LHCN-M2 (cell line): ENCODE results near the gene TGM1. TPM values are rescaled to one million over a fixed set of nuclear protein-coding genes. Genes with fewer than 3 reads are reported as not detected.

Experiments used
- DNase-seq: peaks from one replicate; pipeline ENCODE4 v3.0.0-alpha.2; 2012; ENCODE audit warnings: low read depth
- total RNA-seq: library from RNA; depleted of rRNA; stranded (reverse); fragments of >200 nt; gene quantifications from 2 replicates; pipeline ENCODE4 v1.2.3, GENCODE V29; 2014

TGM1 gene
- total RNA-seq, 1 experiment from 2014 or later = 2.5 TPM

- DNase-seq = peak; percentile 78
Observed at GRCh38 chr14:24271134-24271833, 8.3 kb upstream of the TGM1 start, which contains the start of gene RABGGTA. RABGGTA (minus strand) TSS chr14:24271597; CDS start chr14:24271115, 482 bp downstream.

DNA sequence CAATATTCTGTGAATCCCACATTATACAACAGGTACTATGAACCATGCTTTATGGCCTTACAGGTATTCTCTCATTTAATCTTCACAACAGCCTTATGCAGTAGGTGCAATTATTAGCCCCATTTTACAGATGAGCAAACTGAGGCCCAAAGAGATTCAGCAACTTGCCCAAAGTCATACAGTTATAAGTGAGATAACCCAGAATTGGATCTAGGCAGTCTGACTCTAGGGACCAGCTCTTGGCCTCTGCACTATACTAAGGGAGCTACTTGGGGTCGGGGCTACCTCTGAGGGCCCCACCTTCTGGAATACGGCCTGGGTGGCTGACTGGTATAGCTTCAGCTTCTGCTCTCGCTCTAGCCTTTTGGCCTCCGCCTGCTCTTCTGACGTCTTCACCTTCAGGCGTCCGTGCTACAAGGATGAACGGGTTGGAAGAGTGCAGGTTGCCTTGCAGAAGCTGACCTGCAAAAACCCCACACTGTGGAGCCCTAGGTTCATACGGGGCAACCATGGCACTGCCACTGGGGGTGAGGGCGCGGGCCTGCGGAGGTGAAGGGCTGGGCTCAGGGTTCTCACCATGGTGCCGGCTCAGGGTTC, 7.7 kb upstream of the TGM1 start:
- DNase-seq = no peak

DNA sequence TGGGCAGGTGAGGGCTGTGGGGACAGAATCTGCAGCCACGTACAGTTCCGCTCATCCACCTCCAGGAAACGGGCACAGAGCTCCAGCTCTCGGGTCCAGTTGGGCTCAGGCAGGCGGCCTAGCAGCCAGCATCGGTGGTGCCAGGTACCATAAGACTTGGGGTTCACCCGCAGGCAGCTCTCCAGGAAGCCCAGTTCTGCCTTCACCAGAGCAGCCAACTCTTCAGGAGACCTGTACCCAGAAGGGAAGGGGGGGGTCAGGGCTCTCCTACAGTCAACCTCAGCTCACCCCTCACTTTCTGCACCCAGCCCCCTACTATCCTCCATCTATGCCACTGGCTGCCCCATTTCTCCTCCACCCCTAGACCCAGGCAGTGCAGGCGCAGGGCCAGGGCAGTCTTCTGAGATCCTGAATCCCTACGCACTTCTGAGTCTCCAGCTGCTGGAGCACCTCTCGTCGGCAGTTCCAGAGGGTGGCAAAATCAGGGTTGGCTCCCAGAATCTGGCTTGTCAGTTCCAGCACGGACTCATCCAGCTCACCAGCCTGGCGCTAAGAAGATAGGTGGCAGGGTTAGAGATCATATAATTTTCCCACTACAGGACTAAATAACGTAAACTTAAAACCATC, 7.0 kb upstream of the TGM1 start:
- DNase-seq = no peak

GRCh38 chr14:24269368-24269767, 6.4 kb upstream of the TGM1 start:
- no peak for DNase-seq

DNA sequence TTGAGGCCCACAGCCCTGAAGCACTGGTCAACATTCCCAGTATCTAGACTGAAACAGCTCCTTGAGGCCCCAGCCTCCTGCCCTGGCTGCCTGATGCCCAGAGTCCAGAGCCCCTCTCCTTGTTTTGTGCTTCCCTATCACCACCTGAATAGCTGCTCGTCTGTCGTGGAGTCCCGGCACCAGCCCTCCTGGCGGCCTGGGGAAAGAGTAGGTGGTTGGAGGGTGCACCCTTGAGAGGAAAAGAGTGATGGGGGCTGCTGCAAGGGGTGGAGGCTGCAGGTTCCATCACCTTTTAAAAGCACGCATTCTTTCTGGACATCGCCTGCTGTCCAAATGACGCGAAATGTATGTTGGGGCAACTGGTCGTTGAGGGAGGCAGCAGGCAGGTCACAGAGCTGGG, 5.2 kb upstream of the TGM1 start:
- DNase-seq = no peak

DNA sequence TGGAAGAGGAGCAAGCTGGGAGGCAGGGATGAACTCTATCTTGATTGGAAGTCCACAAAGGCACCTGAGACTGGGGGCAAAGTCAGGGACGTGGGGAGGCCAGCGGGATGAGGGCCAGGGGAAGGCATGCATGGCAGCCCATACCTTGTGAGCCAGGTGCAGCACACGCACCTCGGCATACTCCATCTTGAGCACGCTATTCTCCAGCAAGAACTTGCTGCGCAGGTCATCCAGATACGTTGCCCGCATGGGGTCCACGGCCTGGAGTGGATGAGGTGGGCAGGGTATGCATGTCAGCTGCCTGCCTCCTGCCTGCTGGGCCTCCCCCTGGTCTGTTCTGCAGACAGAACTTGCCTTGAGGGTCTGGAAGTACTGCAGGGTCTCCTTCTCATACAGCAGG, 4.5 kb upstream of the TGM1 start:
- no peak for DNase-seq

DNA sequence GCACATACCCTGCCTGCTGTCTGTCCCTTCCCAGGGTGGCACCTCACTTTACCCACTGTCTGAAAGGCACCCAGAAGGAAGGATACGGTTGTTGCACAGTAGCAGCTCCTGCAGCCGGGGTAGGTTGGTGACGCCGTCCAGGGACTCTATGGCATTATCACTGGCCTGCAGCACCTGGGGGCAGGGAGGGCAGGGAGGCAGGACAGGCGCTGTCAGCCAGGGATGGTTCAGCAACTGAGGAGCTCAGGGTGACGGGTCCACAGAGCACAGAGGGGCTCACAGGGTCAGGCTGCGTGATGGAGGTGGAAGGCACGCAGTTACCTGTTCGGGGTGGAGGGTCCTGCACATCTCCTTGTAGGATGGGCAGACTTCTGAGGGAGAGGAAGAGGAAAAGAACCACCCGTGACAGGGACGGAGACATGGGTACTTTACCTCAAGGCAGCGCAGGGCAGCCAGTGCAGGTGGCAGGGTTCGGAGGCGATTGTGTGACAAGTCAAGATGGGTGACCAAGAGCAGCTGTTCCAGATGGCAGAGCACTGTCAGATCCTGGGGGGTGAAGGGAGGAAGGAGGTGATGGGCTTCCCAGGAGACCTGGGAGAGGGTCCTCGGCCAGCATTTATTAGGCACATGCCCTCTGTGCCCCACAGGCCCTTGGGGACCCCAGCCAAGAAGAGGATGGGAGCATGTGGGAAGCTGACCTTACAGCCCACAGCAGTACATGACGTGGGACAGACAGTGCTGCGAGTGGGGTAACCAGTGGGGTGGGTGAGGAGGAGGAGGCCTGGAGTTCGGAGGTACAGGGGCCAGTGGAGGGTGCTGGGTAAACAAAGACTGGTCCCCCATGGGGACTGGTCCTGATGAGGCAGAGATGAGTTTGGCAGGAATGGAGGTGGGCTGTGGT, 3.6 kb upstream of the TGM1 start:
- DNase-seq = no peak

- DNase-seq = no peak
Observed at GRCh38 chr14:24264298-24264697, 1.3 kb upstream of the TGM1 start.

DNA sequence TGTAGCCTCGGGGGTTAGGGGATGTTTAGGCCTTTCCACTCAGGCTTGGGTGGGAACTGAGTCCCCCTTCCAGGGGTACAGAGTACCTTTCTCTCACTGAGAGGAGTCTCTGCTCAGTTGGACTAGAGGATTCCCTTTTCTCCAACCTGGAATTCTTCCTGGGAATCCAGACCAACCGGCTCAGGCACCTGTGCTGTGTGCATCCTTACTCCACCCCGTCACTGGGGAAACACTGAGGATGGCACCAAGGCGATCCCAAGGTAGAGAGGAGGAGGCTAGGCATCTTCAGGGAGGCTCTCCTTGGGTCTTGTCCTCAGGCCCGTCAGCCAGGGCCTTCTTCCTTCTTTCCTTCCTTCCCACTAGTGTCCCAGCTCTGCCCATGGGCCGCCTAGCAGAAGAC, 871 bp upstream of the TGM1 start:
- DNase-seq = no peak

GRCh38 chr14:24261969-24262327, 1.0 kb downstream of the TGM1 start:
- DNase-seq = no peak

GRCh38 chr14:24261256-24261968, 1.6 kb downstream of the TGM1 start:
- no peak for DNase-seq

DNA sequence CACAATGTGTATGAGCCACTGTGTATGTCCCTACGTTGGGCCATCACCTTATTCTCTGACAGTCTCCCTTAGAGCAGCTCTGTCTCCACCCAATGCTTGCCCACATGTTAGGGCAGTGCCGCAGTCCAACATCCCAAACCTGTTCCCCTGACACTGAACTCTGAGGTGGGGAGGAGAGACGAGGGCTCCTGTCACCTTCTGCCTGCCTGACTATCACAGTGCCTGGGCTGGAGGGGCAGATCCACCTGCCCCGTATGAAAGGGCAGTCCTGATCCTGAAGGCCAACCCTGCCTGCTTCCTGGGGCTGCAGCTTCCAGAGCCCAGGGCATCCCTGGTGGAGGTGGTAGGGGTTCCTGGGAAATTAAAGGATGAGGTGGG, 2.2 kb downstream of the TGM1 start:
- DNase-seq = no peak

DNA sequence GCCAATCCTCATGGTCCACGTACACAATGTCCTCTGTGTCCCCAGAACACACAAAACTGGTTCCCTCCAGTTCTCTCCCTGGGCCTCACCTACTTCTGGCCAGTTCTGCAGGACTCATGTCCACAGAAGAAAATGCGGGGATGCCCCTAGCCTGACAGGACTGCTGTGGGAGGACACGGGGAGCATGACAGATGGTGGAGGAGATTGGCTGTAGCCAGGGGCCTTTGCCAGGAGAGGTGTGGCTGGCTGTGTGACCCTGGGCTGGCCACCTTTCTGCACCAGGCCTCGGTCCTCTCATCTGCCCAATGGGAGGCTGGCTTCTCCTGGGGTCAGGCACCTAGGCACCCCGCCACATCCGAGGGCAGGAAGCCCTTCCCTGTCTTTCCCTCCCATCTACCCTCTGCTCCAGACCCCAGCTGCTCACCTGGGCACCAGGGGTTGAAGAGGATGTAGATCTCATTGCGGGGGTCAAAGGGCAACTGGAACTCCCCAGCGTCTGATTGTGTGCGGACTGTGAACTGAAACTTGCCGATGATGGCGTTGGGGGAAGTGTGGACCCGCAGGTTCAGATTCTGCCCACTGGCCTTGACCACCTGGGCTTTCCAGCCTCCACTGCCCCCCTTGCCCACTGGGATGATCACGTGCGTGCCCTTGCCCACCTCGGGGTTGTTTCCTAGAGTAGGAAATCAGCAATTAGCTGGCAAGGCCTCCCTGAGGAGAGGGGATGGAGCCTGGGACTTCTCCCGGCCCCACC, 2.8 kb downstream of the TGM1 start:
- no peak for DNase-seq

DNA sequence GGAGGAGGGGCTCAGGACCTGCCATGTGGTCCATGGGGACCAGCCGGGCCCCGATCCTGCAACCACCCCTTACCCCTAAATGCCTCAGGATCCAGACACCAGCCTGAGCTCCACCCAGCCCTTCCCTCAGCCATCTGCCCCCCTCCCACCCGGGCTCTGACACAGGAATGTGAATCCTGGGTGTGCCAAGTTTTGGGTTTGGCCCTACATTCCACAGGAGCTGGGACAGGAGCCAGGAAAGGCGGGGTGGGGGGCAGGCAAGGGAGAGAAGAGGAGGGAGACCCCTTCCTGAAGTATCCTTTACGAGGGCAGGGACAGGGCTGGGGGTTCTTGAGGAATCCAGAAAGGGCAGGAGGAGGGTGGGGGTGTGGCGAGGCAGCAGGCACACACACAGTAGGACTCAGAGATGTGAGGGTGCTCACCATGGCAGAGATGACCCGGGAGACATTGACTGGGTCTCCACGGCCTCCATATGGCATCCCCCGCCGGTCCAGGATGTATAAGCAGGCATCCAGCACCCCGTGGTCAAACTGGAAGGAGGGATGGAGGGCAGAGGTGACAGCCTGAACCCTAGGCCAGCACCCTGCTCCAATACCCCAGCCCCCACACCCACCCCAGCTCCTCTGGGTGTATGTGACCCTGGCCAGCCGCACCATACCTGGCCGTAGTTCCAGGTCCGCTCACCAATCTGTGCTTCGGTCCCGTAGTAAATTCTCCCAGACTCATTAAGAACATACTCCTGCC, 3.5 kb downstream of the TGM1 start:
- DNase-seq = no peak

GRCh38 chr14:24258548-24259265, 4.3 kb downstream of the TGM1 start:
- DNase-seq = no peak

DNA sequence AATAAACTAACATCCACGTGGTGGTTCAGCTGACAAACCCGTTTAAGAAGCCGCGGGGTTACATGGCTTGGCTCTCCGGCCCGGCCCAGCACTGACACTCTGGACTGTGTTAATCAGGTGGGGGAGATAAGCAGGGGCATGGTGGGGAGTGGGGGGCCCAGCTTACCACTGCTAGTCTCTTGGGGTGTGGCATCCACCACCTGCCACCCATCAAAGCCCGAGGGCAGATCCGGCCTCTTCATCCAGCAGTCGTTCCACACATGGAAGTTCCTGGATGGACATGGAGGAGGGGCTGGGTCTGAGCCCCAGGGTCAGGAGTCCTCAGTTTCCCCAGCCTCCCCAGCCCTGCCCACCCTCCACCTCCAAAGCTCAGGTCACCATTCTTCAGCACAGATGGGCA, 4.9 kb downstream of the TGM1 start:
- no peak for DNase-seq

GRCh38 chr14:24256960-24257359, 6.0 kb downstream of the TGM1 start:
- no peak for DNase-seq

- no peak for DNase-seq
Observed at GRCh38 chr14:24255931-24256711, 6.9 kb downstream of the TGM1 start.

DNA sequence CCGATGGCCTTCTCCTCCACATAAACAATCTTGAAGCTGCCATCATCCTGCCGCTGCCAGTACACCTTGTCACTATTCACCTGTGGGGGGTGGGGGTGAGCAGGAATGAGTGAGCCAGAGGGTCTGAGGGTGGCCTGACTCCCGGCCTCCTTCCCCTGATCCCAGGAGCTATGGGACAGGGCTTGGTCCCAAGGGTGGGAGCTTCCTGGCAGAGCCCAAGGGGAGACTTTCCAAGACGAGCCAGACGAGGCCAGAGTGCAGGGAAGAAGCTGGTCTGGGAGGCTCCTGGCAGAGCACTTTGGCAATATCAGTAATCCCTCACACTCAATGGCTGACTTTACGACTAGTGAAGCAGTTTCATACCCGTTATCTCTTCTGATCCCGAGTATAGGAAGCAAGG, 7.5 kb downstream of the TGM1 start:
- DNase-seq = no peak
